Measurements from ENCODE around the gene NPPB. TPM values are rescaled to one million over a fixed set of nuclear protein-coding genes. Genes with fewer than 3 reads are reported as not detected.

NPPB gene
- total RNA-seq, 1 donor from 2014 or later = not detected

DNA sequence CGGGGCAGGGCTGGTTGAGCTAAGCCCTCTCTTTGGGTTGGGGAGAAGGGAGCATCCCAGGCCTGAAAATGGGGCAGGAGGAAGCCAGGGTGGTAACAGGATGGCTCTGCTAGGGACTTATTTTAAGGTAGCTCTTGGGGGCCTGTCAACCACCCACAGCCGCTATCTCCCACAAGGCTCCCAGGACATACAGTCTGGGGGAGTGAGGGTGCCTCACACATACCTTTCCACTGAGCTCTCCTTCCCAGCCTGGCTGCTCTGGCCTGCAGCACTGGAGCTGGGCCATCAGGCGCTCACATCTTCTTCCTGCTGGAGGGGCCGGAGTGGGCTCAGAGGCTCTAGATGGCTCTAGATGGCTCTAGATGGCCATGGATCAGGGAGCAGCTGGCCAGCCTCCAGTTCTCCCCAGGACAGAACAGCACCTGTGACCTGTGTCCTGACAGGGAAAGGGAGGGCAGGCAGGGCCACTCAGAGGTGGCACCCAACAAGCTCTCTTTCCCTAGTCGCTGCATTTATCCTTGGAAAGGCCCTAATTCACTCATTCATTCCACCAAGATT lies 11.0 kb upstream of the NPPB start:
- Mint-ChIP-seq H3K36me3 (ENCODE audit: unreplicated experiment) (no peaks in the 10 kb centered on the region), H3K27me3 (ENCODE audit: unreplicated experiment) (no peaks in the 10 kb centered on the region), H3K9me3 (ENCODE audit: unreplicated experiment) (no peaks in the 10 kb centered on the region), H3K4me1 (ENCODE audit: low read depth, unreplicated experiment) (no peaks in the 10 kb centered on the region), H3K4me3 (ENCODE audit: unreplicated experiment) (no peak overlapping the region), H3K27ac (ENCODE audit: unreplicated experiment) (no peak overlapping the region)
- no peak for DNase-seq
- TF ChIP-seq, protein P1, sequence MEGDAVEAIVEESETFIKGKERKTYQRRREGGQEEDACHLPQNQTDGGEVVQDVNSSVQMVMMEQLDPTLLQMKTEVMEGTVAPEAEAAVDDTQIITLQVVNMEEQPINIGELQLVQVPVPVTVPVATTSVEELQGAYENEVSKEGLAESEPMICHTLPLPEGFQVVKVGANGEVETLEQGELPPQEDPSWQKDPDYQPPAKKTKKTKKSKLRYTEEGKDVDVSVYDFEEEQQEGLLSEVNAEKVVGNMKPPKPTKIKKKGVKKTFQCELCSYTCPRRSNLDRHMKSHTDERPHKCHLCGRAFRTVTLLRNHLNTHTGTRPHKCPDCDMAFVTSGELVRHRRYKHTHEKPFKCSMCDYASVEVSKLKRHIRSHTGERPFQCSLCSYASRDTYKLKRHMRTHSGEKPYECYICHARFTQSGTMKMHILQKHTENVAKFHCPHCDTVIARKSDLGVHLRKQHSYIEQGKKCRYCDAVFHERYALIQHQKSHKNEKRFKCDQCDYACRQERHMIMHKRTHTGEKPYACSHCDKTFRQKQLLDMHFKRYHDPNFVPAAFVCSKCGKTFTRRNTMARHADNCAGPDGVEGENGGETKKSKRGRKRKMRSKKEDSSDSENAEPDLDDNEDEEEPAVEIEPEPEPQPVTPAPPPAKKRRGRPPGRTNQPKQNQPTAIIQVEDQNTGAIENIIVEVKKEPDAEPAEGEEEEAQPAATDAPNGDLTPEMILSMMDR (IDR thresholded peaks at IDR 0.05; ENCODE audit: partially characterized antibody, unreplicated experiment) = no peak

DNA sequence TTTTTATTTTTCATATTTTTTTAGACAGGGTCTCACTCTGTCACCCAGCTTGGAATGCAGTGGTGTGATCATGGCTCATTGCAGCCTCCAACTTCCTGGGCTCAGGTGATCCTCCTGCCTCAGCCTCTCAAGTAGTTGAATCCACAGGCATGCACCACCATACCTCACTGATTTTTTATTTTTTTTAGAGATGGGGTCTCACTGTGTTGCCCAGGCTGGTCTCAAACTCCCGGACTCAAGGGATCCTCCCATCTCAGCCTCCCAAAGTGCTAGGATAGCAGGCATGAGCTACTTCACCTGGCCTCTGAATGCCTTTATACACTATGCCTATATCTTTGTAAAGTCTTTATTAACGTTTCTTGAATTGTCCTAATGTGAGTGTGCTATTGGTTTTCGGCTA lies 10.4 kb upstream of the NPPB start:
- no peak for DNase-seq
- H3K36me3 Mint-ChIP-seq (ENCODE audit: unreplicated experiment) = no peaks in the 10 kb centered on the region
- no peak overlapping the region for H3K4me3 Mint-ChIP-seq (ENCODE audit: unreplicated experiment)
- no peaks in the 10 kb centered on the region for H3K9me3 Mint-ChIP-seq (ENCODE audit: unreplicated experiment)
- no peaks in the 10 kb centered on the region for H3K4me1 Mint-ChIP-seq (ENCODE audit: low read depth, unreplicated experiment)
- H3K27me3 Mint-ChIP-seq (ENCODE audit: unreplicated experiment) = no peaks in the 10 kb centered on the region
- TF ChIP-seq, protein P1 (IDR thresholded peaks at IDR 0.05; ENCODE audit: partially characterized antibody, unreplicated experiment) = no peak
- H3K27ac Mint-ChIP-seq (ENCODE audit: unreplicated experiment) = no peak overlapping the region

DNA sequence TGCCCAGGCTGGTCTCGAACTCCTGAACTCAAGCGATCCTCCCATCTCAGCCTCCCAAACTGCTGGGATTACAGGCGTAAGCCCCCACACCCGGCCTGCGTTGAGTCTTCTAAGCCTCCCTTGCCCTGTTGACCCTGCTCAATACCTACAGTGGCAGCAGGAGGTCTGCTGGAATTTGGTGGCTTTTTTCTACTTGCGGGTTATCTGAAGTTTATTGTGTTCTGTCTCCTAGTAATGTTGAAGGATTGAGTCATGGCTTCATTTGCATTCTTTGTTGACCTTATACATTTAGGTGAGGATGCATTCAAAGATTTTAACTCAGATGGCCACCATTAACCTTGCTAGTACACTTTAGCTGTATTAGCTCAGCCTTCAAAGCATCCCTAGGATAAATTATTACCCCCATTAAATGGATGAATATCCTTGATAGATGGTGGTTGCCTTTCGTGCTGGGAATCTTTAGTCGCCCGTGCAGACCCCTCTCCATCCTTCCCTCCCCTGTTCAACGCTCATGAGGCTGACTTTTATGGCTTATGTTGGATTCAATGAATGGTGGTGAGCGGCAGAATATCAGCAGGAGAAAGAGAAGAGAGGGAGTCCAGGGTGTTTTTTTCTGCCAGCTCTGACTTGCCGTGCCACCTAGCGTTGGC lies 9.7 kb upstream of the NPPB start:
- Mint-ChIP-seq H3K4me1 (ENCODE audit: low read depth, unreplicated experiment) (no peaks in the 10 kb centered on the region), H3K9me3 (ENCODE audit: unreplicated experiment) (no peaks in the 10 kb centered on the region), H3K27ac (ENCODE audit: unreplicated experiment) (no peak overlapping the region), H3K27me3 (ENCODE audit: unreplicated experiment) (no peaks in the 10 kb centered on the region), H3K4me3 (ENCODE audit: unreplicated experiment) (no peak overlapping the region), H3K36me3 (ENCODE audit: unreplicated experiment) (no peaks in the 10 kb centered on the region)
- TF ChIP-seq, protein P1 (IDR thresholded peaks at IDR 0.05; ENCODE audit: partially characterized antibody, unreplicated experiment) = no peak
- no peak for DNase-seq

DNA sequence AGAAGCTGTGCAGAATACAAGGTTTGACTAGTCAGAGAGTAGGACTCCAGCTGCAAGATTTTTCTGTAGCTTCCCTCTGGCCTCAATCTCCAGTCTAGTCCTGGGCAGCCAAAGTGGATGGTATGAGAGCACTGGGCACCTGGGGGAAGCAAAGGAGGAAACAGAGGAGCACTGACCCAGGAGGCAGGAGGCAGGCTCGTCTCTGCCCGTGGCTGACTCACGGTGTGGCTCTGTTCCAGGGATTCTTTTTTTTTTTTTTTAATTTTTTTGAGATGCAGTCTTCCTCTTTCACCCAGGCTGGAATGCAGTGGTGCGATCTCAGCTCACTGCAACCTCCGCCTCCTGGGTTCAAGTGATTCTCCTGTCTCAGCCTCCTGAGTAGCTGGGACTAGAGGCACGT lies 4.1 kb upstream of the NPPB start:
- Mint-ChIP-seq H3K4me3 (ENCODE audit: unreplicated experiment) (no peak overlapping the region), H3K9me3 (ENCODE audit: unreplicated experiment) (peaks cover 3% of the 10 kb centered on the region), H3K4me1 (ENCODE audit: low read depth, unreplicated experiment) (no peaks in the 10 kb centered on the region), H3K27me3 (ENCODE audit: unreplicated experiment) (peaks cover 25% of the 10 kb centered on the region), H3K27ac (ENCODE audit: unreplicated experiment) (no peak overlapping the region), H3K36me3 (ENCODE audit: unreplicated experiment) (peaks cover 10% of the 10 kb centered on the region)
- TF ChIP-seq, protein P1 (IDR thresholded peaks at IDR 0.05; ENCODE audit: partially characterized antibody, unreplicated experiment) = no peak
- DNase-seq = no peak

DNA sequence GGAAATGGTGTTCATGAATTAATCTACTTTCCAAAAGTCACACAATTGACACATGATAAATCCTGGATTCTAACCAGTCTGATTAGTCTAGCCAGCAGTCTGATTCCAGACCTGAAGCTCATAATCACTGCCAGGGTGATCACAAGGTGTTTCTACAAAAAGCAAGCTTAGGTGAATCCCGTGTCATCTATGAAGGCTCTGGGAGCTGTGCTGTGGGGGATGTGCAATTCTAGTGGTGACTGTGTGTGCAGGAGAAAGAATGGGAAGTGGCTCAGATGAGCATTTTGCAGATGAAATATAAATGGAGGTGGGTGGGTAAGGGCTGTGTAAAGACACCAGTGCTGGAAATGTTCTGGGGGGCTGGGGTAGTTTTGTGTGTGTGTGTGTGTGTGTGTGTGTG lies 1.8 kb upstream of the NPPB start:
- peaks cover 10% of the 10 kb centered on the region for H3K36me3 Mint-ChIP-seq (ENCODE audit: unreplicated experiment)
- H3K4me3 Mint-ChIP-seq (ENCODE audit: unreplicated experiment) = no peak overlapping the region
- H3K9me3 Mint-ChIP-seq (ENCODE audit: unreplicated experiment) = peaks cover 3% of the 10 kb centered on the region
- H3K4me1 Mint-ChIP-seq (ENCODE audit: low read depth, unreplicated experiment) = no peaks in the 10 kb centered on the region
- H3K27me3 Mint-ChIP-seq (ENCODE audit: unreplicated experiment) = peaks cover 28% of the 10 kb centered on the region
- DNase-seq = no peak
- TF ChIP-seq, protein P1 (IDR thresholded peaks at IDR 0.05; ENCODE audit: partially characterized antibody, unreplicated experiment) = no peak
- no peak overlapping the region for H3K27ac Mint-ChIP-seq (ENCODE audit: unreplicated experiment)
